Measurements from ENCODE around the gene PUM1. TPM values are rescaled to one million over a fixed set of nuclear protein-coding genes. Genes with fewer than 3 reads are reported as not detected.

PUM1 gene
- total RNA-seq, 1 donor from 2014 or later: 143 TPM

- peaks cover 64% of the 10 kb centered on the region for H3K36me3 ChIP-seq (ENCODE audit: insufficient read depth, low read length)
- H3K79me2 ChIP-seq (ENCODE audit: insufficient read depth, low read length): peaks cover 94% of the 10 kb centered on the region
- H3K27me3 Mint-ChIP-seq (ENCODE audit: low read depth, unreplicated experiment): no peaks in the 10 kb centered on the region
- H3K9me3 ChIP-seq (ENCODE audit: insufficient read depth, low read depth, low read length): no peaks in the 10 kb centered on the region
- H3K4me1 ChIP-seq (ENCODE audit: insufficient read depth, low read length): peaks cover 15% of the 10 kb centered on the region
- peaks cover 81% of the 10 kb centered on the region for H4K20me1 ChIP-seq (ENCODE audit: insufficient read depth, low read length)
- no peaks in the 10 kb centered on the region for H3K9me3 Mint-ChIP-seq (ENCODE audit: unreplicated experiment)
- H3K27me3 ChIP-seq (ENCODE audit: insufficient read depth, low read length): no peaks in the 10 kb centered on the region
- H3K27ac Mint-ChIP-seq (ENCODE audit: unreplicated experiment): no peak overlapping the region
- no peak overlapping the region for H3K9ac ChIP-seq (ENCODE audit: low read length)
- no peak overlapping the region for H2AFZ ChIP-seq (ENCODE audit: low read depth, low read length)
- H3K4me2 ChIP-seq (ENCODE audit: low read length): no peak overlapping the region
- TF ChIP-seq CTCF (IDR thresholded peaks at IDR 0.05; ENCODE audit: insufficient read depth, low read depth, low read length) (no peak), EZH2 (IDR thresholded peaks at IDR 0.05; ENCODE audit: insufficient read depth, low read length) (no peak)
- no peak overlapping the region for H3K4me3 Mint-ChIP-seq (ENCODE audit: unreplicated experiment)
- H3K27ac ChIP-seq (ENCODE audit: low read depth, low read length): no peak overlapping the region
- DNase-seq (ENCODE audit: low read depth) (no peak), FAIRE-seq (no peak)
- H3K4me3 ChIP-seq (ENCODE audit: insufficient read depth, low read depth, low read length): no peak overlapping the region
- H3K36me3 Mint-ChIP-seq (ENCODE audit: low read depth, unreplicated experiment): peaks cover 29% of the 10 kb centered on the region
- peaks cover 51% of the 10 kb centered on the region for H3K4me1 Mint-ChIP-seq (ENCODE audit: low read depth, unreplicated experiment)
These were observed 102.7 kb downstream of the PUM1 start for GRCh38 chr1:30962609-30963508.

GRCh38 chr1:30957560-30958222, 107.8 kb downstream of the PUM1 start:
- Mint-ChIP-seq H3K27me3 (ENCODE audit: low read depth, unreplicated experiment) (no peaks in the 10 kb centered on the region), H3K9me3 (ENCODE audit: unreplicated experiment) (no peaks in the 10 kb centered on the region), H3K27ac (ENCODE audit: unreplicated experiment) (no peak overlapping the region), H3K36me3 (ENCODE audit: low read depth, unreplicated experiment) (peaks cover 25% of the 10 kb centered on the region), H3K4me3 (ENCODE audit: unreplicated experiment) (no peak overlapping the region), H3K4me1 (ENCODE audit: low read depth, unreplicated experiment) (peaks cover 18% of the 10 kb centered on the region)
- no peak overlapping the region for H2AFZ ChIP-seq (ENCODE audit: low read depth, low read length)
- H3K9me3 ChIP-seq (ENCODE audit: insufficient read depth, low read depth, low read length): no peaks in the 10 kb centered on the region
- peaks cover 83% of the 10 kb centered on the region for H3K79me2 ChIP-seq (ENCODE audit: insufficient read depth, low read length)
- no peak overlapping the region for H3K27ac ChIP-seq (ENCODE audit: low read depth, low read length)
- no peak overlapping the region for H3K4me2 ChIP-seq (ENCODE audit: low read length)
- H3K36me3 ChIP-seq (ENCODE audit: insufficient read depth, low read length): peaks cover 51% of the 10 kb centered on the region
- H3K4me3 ChIP-seq (ENCODE audit: insufficient read depth, low read depth, low read length): no peak overlapping the region
- H4K20me1 ChIP-seq (ENCODE audit: insufficient read depth, low read length): peaks cover 77% of the 10 kb centered on the region
- FAIRE-seq (no peak), DNase-seq (ENCODE audit: low read depth) (no peak)
- peaks cover 7% of the 10 kb centered on the region for H3K4me1 ChIP-seq (ENCODE audit: insufficient read depth, low read length)
- TF ChIP-seq EZH2 (IDR thresholded peaks at IDR 0.05; ENCODE audit: insufficient read depth, low read length) (no peak), CTCF (IDR thresholded peaks at IDR 0.05; ENCODE audit: insufficient read depth, low read depth, low read length) (no peak)
- no peak overlapping the region for H3K9ac ChIP-seq (ENCODE audit: low read length)
- H3K27me3 ChIP-seq (ENCODE audit: insufficient read depth, low read length): no peaks in the 10 kb centered on the region

All from astrocyte (in vitro differentiated cells and primary cell).